GM10847 (cell line): ENCODE measurements around the gene BICDL1.

ENCODE experiments used
- POLR2A ChIP-seq: IDR thresholded peaks from 2 replicates; pipeline ENCODE4 v1.6.1; 2011; ENCODE audit not compliant: insufficient read length; ENCODE audit errors: extremely low read depth

BICDL1 gene

DNA sequence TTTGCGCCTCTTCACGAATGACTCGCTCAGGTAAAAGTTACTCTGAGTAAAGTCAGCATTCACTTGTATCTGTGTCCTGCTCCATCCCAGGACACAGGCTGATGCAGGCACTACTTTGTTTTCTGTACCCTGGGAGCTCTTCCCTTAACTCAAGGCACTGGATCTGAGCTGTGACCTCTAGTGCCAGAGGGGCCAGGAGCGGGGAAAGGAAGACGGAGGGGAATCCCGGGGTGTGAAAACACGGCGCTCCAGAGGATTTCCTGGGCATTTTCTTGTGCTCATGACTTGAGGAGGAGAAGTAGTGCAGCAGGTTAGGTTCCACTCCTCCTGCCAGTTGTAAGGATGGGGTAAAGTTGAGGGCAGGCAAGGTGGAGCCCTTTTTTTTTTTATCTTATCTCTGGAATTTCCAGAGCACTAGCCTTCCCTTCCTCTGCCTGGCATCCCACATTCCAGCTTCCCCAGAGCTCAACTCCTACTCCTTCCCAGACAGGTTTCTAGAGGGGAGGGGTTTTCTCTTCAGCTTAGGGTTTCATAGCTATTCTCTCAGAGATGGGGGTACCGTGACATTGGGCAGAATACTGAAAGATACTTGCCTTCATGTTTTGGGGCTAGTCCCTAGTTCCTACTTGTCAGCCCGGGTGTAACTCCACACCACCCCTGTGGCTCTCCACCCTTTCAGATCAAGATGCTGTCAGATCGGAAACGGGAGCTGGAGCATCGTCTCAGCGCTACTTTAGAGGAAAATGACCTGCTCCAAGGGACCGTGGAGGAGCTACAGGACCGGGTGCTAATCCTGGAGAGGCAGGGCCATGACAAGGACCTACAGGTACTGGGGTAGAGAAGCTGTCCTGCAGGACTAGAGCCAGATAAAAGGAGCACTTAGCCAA, 75.3 kb downstream of the BICDL1 start:
- no peak for TF ChIP-seq POLR2A

DNA sequence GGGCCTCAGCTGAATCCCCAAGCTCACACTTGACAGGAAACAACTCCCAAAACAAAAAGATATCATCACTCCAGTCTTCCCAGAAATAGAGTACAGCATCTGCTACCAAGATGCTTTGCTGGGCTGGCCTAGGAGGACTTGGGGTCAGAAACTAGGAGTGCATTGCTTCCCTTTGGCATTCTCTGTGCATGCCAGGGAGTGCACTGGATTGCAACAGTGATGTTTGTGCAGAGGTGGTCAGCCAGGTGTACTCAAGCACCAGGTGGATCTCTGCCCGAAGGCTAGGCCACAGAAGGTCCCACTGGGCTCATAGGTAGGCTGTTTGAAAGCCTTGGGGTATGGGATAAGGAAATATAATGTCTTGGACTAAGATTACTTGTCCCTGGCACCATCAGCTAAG, 76.4 kb downstream of the BICDL1 start:
- TF ChIP-seq POLR2A = no peak

DNA sequence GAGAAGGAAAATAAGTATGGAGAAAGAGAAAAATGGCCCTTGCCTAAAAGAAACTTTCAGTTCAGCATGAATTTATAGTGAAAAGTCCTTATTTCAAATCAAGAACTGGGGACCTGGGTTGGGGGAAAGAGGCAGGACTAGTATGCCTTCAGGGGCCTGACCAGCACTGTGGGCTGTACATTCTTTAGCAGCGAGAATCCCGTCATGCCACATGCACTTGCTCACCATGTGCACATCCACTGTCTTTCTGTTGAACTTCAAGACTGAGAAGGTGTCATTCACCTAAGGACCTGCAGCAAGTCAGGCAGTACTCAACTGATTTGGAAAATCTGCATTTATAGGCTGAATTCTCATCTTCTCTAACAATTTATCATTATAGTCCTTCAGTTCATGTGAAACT, 77.3 kb downstream of the BICDL1 start:
- no peak for TF ChIP-seq POLR2A

DNA sequence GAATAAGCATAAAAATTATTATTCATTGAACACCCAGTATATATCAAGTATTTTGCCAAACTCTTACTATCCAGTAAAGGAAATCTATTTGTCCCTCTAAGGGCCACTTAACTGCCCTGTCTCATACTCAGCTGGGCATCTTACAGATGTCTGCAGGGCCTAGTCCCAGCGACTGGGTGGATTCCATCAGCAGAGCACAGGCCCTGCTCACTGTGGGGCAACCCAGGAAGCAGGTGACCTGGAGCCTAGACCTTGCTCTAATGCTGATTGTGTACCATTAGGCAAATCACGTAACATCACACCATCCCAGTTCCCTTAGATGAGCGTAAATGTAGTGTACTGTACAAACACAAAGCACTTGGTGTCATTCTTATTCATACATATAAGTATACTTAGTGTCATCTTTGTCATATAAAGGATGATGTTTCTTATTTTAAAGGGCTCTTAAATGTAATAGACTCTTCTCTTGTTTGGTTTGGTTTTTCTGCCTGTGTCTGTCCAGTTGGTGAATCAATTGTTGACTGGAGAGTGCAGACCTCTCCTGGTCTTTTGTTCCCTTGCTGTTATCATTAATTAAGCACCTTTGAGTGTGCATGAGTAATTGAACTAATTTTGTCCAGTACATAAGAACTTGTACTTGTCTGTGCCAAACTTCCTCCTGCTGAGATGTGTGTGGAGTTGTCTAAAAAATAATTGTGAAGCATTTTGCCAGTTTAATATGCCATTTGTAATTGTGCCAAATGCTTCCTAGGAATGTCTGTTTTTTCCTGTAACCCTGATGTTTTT, 78.2 kb downstream of the BICDL1 start:
- TF ChIP-seq POLR2A = no peak

DNA sequence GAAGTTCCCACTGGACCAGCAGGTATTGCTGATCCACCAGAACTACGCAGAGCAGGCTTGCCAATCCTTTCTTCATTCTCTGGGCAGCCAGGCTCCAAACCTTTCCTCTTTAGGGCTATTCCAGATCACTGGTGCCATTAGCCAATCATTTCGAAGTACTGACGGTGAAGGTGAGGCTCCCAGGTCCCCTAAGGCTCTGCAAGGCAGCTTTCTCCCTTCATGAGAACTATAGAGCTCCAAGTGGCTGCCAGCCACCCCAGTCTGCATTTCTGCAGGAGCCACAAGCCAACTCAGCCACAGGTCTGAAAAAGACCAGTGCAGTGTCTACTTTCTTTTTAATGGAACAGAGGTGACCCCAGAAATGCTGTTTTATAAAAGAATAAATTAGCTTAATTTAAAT, 78.9 kb downstream of the BICDL1 start:
- no peak for TF ChIP-seq POLR2A

DNA sequence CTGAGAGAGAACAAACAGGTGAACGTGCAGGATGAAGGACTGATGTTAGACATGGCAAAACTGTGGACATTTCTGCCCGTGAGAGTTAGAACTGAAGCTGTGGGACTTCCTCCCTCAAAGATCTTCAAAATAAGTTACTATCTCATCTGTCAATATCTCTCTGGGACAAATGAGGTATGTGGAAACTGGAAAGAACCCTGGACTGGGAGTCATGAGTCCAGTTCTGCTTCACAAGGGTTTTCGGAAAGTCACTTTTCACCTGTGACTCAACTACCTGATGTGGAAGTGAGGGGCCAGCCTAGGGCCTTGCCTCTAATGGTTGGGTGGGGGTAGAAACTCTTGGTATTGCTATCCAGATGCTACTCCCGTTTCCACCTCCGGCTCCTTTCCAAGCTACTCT, 80.2 kb downstream of the BICDL1 start:
- TF ChIP-seq POLR2A = no peak

DNA sequence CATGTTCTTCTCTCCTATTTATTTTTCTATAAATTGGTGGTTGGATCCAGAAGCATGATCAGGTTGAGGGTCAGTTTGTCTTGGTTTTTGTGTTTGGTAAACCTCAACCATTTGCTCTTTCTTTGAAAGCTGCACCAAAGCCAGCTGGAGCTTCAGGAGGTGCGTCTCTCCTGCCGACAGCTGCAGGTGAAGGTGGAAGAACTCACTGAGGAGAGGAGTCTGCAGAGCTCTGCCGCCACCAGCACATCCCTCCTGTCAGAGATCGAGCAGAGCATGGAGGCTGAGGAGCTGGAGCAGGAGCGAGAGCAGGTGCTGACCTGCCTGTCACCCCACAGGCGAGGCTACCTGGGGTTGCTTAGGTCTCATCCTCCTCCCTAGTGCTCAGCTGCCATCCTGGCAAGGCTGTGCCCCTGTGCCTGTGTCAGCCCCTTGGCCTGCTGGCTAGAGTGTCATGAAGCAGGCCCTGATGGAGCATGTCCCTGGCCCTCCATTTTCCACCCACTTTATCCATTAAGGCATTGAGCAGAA, 82.5 kb downstream of the BICDL1 start:
- TF ChIP-seq POLR2A = no peak

DNA sequence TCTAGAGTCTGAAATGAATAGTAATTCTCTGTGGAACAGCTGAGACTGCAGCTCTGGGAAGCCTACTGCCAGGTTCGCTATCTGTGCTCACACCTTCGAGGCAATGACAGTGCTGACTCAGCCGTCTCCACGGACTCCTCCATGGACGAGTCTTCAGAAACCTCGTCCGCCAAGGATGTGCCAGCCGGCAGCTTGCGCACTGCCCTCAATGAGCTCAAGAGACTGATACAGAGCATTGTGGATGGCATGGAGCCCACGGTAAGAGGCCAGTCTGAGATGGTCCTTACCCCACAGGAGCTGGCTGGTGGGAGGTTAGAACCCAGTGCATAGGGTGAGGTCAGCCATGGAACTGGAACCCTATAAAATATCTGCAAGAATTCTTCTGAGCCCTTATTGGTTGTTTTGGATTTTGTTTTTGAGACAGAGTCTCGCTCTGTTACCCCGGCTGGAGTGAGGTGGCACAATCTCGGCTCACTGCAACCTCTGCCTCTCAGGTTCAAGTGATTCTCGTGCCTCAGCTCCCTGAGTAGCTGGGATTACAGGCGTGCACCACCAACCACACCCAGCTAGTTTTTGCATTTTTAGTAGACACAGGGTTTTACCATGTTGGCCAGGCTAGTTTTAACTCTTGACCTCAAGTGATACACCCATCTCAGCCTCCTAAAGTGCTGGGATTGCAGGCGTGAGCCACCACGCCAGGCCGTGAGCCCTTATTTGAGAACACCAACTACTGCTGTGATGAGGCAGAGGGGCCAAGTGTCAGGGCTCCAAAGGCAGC, 83.6 kb downstream of the BICDL1 start:
- no peak for TF ChIP-seq POLR2A

DNA sequence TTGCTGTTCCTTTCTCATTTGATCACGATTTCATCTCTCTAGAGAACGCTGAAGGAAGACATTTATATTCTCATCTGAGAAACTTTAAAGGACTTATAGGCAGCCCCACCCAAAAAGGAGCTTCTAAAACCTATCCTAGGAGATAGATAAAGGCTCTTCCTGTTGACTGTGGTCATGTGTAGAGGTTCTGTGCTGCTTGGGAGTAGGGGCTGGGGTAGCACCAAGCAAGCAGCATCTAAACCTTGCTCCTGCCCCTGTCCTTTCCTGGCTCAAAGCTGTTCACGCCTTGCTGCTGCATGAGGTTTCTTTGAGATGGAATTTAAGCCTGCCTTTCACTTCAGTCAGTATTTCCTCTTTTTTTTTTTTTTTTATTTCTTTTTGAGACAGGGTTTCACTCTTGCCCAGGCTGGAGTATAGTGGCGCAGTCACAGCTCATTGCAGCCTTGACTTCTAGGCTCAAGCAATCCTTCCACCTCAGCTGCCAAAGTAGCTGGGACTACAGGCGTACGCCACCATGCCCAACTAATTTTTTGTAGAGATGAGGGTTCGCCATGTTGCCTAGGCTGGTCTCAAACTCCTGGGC, 86.1 kb downstream of the BICDL1 start:
- TF ChIP-seq POLR2A = no peak

DNA sequence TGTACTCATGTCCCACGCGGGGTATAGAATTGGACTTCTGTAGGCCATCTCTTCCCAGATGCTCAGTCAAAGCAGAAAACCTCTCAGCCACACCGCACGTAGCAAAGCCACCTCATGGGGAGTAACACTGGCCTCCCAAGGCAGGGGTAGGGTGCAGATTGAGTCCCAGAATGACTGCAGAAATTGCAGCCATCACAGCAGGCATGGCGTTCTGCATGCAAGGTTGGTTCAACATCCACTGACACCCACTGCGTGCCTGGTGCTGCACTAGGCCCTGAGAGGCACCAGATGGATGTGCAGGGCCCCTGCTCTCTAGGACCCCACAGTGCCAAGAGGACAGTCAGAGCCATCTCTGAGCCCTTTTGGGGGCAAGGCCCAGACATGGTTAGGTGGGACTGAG, 87.6 kb downstream of the BICDL1 start:
- TF ChIP-seq POLR2A = no peak

DNA sequence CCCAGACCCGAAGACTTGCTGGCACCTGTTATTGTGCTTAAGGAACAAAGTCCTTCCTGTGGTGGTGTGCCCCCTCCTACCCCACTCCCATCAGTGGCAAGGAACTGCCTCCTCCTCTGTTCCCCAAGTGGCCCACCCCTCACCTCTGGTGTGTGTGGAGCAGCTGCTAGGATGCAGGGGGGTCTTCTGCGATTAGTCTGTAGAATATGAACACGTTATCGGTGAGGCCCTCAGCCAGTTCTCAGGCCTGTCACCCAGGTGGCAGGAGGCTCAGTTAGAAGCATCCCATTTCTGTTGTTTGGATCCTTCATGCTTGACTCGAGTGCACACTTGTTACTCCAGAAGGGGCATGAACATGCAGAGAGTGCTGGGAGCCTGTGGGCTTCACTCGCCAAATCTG, 88.2 kb downstream of the BICDL1 start:
- TF ChIP-seq POLR2A = no peak

DNA sequence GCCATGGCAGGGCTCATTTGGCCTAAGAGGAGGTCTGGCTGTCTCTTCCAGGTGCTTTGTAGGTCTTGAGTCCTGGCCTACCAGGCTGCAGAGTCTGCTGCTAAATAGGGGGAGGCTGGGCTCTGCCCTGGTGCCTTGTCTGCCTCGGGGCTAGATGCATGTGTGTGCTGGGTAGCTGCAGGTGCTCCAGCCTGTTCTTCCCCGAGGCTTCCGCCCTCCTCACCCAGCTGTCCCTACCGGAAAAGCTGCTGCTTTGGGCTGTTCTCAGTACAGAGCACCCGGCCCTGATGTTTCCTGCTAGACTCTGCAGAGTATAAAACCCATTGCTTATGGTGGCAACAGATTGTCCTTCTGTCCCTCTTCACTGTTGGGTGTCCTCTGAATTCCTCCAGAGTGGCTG, 89.8 kb downstream of the BICDL1 start:
- no peak for TF ChIP-seq POLR2A

DNA sequence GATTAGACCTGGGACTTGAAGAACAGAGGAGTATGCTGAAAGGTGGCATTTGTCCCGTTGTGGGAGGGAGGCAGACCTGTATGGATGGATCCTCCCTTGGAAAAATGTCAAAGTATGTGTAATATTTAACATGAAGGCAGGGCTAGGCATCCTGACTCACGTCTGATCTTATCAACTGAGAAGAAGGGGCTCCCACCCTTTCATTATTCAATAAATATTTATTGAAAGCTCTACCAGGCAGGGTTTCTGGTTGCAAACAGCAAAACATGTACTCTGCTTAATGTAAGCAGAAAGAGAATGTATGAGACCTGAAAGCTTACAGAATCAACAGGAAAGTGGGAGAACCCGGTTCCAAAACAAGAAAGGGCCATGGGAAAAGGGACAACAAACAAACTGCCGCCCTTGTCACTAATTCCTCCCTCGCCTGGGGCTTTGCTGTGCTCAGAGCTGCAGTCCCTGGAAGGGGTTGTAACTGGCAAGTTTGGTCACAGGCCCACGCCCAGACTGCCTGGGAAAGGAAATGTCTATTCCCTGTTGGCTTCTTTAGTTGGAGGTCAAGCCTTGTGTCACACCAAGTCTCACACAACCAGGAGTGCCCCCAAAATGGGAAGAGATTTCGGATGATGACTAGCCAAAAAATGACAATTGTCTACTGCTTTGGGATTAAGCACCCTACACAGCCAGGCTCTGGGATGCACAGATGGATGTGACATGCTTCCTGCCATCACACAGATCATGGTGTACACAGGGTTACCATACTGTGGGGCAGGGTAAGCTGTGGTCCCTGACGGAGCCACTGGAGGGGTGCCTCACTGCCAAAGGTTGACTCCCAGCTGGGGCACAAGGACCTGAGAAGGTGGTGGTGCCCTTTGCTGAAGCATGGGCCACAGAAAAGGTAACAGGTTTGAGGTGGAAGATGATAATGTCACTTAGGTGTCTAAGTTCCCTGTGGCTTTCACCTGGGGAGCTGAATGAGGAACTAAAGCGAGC, 90.7 kb downstream of the BICDL1 start:
- no peak for TF ChIP-seq POLR2A

DNA sequence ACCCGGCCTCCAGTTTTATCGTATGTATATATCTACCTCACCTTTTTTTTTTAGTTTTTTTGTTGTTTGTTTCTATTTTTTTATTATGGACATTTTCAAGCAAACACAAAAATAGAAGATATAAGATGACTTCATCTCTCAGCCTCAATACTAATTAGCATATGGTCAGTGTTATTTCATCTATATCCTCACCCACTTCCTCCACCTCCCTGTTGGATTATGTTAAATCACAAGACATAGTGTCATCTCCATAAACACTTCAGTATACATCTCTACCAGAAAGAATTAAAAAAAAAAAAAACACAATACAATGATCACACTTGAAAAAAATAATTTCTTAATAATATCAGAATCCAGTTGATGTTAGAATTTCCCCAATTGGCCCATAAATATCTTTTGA, 92.6 kb downstream of the BICDL1 start:
- TF ChIP-seq POLR2A = no peak
